ENCODE results near the gene CUL9.

Gene CUL9

GRCh38 chr6:43246301-43247113 is 64.5 kb downstream of the CUL9 start:
- DNase-seq (ENCODE audit: insufficient read length, low spot score) (no peak), FAIRE-seq (no peak)
- no peak for TF ChIP-seq TAF1 (IDR thresholded peaks at IDR 0.05; ENCODE audit: low read depth, low read length)
- TF ChIP-seq PAX5 (IDR thresholded peaks at IDR 0.05; ENCODE audit: insufficient read depth, low read length, severe bottlenecking): no peak
- TF ChIP-seq POLR2AphosphoS5 (IDR thresholded peaks at IDR 0.05; ENCODE audit: low read depth, low read length): no peak
- no peak for TF ChIP-seq POLR2A (IDR thresholded peaks at IDR 0.05; ENCODE audit: low read depth, low read length)
- TF ChIP-seq POU2F2 (IDR thresholded peaks at IDR 0.05; ENCODE audit: low read depth, low read length): peak; percentile 94
- TF ChIP-seq SPI1 (IDR thresholded peaks at IDR 0.05; ENCODE audit: low read depth, low read length): no peak

- DNase-seq (ENCODE audit: insufficient read length, low spot score) (peak; percentile 100), FAIRE-seq (peak; percentile 96)
- TF ChIP-seq POU2F2 (IDR thresholded peaks at IDR 0.05; ENCODE audit: low read depth, low read length) (no peak), POLR2AphosphoS5 (IDR thresholded peaks at IDR 0.05; ENCODE audit: low read depth, low read length) (no peak), SPI1 (IDR thresholded peaks at IDR 0.05; ENCODE audit: low read depth, low read length) (no peak), PAX5 (IDR thresholded peaks at IDR 0.05; ENCODE audit: insufficient read depth, low read length, severe bottlenecking) (no peak)
These were observed 65.4 kb downstream of the CUL9 start for GRCh38 chr6:43247114-43247999.

DNA sequence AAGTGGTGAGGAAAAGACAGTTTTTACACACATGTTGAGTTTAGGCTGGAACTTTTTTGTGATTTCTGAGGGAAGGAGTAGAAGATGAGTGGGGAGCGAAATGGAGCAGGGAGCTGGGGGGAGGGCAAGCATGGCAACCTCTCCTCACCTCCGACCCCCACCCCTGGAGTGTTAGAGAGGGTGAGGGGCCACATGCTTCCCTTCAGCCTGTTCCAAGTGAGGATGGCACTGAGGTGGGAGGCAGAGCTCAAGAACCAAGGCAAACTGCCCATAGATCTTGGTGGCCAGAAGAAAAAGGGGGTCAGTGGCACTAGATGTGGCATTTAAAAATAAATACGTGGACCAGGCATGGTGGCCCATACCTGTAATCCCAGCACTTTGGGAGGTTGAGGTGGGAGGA is 66.1 kb downstream of the CUL9 start:
- FAIRE-seq (no peak), DNase-seq (ENCODE audit: insufficient read length, low spot score) (no peak)
- no peak for TF ChIP-seq POLR2A (IDR thresholded peaks at IDR 0.05; ENCODE audit: low read depth, low read length)
- no peak for TF ChIP-seq POU2F2 (IDR thresholded peaks at IDR 0.05; ENCODE audit: low read depth, low read length)
- TF ChIP-seq POLR2AphosphoS5 (IDR thresholded peaks at IDR 0.05; ENCODE audit: low read depth, low read length): no peak
- no peak for TF ChIP-seq TAF1 (IDR thresholded peaks at IDR 0.05; ENCODE audit: low read depth, low read length)
- TF ChIP-seq SPI1 (IDR thresholded peaks at IDR 0.05; ENCODE audit: low read depth, low read length): no peak
- TF ChIP-seq PAX5 (IDR thresholded peaks at IDR 0.05; ENCODE audit: insufficient read depth, low read length, severe bottlenecking): no peak

DNA sequence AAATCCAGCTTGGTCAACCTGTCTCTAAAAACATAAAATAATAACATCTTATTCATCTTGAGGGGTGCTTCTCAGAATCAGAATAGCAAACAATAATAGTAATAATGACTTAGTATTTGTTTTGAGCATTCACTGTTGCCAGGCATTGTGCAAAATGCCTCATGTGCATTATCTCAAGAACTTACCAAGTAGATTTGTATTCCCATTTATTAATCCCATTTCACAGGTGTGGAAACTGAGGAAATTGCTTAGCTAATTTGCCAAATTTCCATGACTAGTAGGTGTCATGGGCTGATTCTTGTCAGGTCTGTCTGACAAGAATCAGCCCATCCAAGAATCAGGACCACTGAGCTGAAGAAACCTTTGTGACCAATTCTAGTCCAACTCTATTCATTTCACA is 66.8 kb downstream of the CUL9 start:
- no peak for DNase-seq (ENCODE audit: insufficient read length, low spot score)
- no peak for TF ChIP-seq PAX5 (IDR thresholded peaks at IDR 0.05; ENCODE audit: insufficient read depth, low read length, severe bottlenecking)
- TF ChIP-seq TAF1 (IDR thresholded peaks at IDR 0.05; ENCODE audit: low read depth, low read length): no peak
- no peak for TF ChIP-seq POU2F2 (IDR thresholded peaks at IDR 0.05; ENCODE audit: low read depth, low read length)
- no peak for TF ChIP-seq POLR2AphosphoS5 (IDR thresholded peaks at IDR 0.05; ENCODE audit: low read depth, low read length)
- no peak for TF ChIP-seq POLR2A (IDR thresholded peaks at IDR 0.05; ENCODE audit: low read depth, low read length)
- TF ChIP-seq SPI1 (IDR thresholded peaks at IDR 0.05; ENCODE audit: low read depth, low read length): no peak
- no peak for FAIRE-seq

DNA sequence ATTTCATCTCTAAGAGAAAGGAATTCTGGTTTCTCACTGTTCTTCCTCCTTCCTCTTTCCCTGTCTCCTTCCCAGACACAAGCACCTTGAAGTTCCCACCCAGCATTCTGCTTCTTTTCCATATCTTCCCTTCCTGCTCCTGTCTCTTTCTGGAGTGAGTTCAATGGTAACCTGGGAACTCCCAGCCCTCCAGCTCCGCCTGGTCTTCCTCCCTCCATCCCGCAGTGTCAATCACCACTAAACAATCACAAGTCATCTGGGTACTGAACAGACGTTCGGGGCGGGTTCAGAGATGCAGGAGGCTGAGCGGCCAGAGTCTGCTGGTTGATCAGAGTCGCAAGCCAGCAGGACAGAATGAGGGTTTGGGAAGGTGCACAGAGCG is 69.0 kb downstream of the CUL9 start:
- DNase-seq (ENCODE audit: insufficient read length, low spot score) (no peak), FAIRE-seq (peak; percentile 68)
- TF ChIP-seq PAX5 (IDR thresholded peaks at IDR 0.05; ENCODE audit: insufficient read depth, low read length, severe bottlenecking): no peak
- TF ChIP-seq SPI1 (IDR thresholded peaks at IDR 0.05; ENCODE audit: low read depth, low read length): no peak
- TF ChIP-seq TAF1 (IDR thresholded peaks at IDR 0.05; ENCODE audit: low read depth, low read length): no peak
- no peak for TF ChIP-seq POLR2A (IDR thresholded peaks at IDR 0.05; ENCODE audit: low read depth, low read length)
- no peak for TF ChIP-seq POLR2AphosphoS5 (IDR thresholded peaks at IDR 0.05; ENCODE audit: low read depth, low read length)
- no peak for TF ChIP-seq POU2F2 (IDR thresholded peaks at IDR 0.05; ENCODE audit: low read depth, low read length)

- FAIRE-seq (no peak), DNase-seq (ENCODE audit: insufficient read length, low spot score) (no peak)
- no peak for TF ChIP-seq SPI1 (IDR thresholded peaks at IDR 0.05; ENCODE audit: low read depth, low read length)
- TF ChIP-seq POU2F2 (IDR thresholded peaks at IDR 0.05; ENCODE audit: low read depth, low read length): no peak
- no peak for TF ChIP-seq TAF1 (IDR thresholded peaks at IDR 0.05; ENCODE audit: low read depth, low read length)
- TF ChIP-seq POLR2AphosphoS5 (IDR thresholded peaks at IDR 0.05; ENCODE audit: low read depth, low read length): no peak
- TF ChIP-seq PAX5 (IDR thresholded peaks at IDR 0.05; ENCODE audit: insufficient read depth, low read length, severe bottlenecking): no peak
- TF ChIP-seq POLR2A (IDR thresholded peaks at IDR 0.05; ENCODE audit: low read depth, low read length): no peak
These were observed 71.4 kb downstream of the CUL9 start for GRCh38 chr6:43253401-43253800.

- DNase-seq (ENCODE audit: insufficient read length, low spot score): no peak
- no peak for TF ChIP-seq POLR2AphosphoS5 (IDR thresholded peaks at IDR 0.05; ENCODE audit: low read depth, low read length)
- TF ChIP-seq TAF1 (IDR thresholded peaks at IDR 0.05; ENCODE audit: low read depth, low read length): no peak
- no peak for TF ChIP-seq POLR2A (IDR thresholded peaks at IDR 0.05; ENCODE audit: low read depth, low read length)
- TF ChIP-seq POU2F2 (IDR thresholded peaks at IDR 0.05; ENCODE audit: low read depth, low read length): no peak
These were observed 72.3 kb downstream of the CUL9 start for GRCh38 chr6:43254138-43254817.

GRCh38 chr6:43254846-43255245 is 72.8 kb downstream of the CUL9 start:
- FAIRE-seq (no peak), DNase-seq (ENCODE audit: insufficient read length, low spot score) (no peak)
- TF ChIP-seq TAF1 (IDR thresholded peaks at IDR 0.05; ENCODE audit: low read depth, low read length) (no peak), POLR2A (IDR thresholded peaks at IDR 0.05; ENCODE audit: low read depth, low read length) (no peak)

More at GRCh38 chr6:43254138-43254817, 72.3 kb downstream of the CUL9 start:
- FAIRE-seq: no peak

- FAIRE-seq: no peak
These were observed 73.5 kb downstream of the CUL9 start for GRCh38 chr6:43255408-43256054.

More at GRCh38 chr6:43255408-43256054, 73.5 kb downstream of the CUL9 start:
- no peak for DNase-seq (ENCODE audit: insufficient read length, low spot score)
- TF ChIP-seq PAX5 (IDR thresholded peaks at IDR 0.05; ENCODE audit: insufficient read depth, low read length, severe bottlenecking) (no peak), POLR2AphosphoS5 (IDR thresholded peaks at IDR 0.05; ENCODE audit: low read depth, low read length) (no peak), SPI1 (IDR thresholded peaks at IDR 0.05; ENCODE audit: low read depth, low read length) (no peak)
